H1 (cell line): ENCODE data around the gene ADARB2. TPM values are rescaled to one million over a fixed set of nuclear protein-coding genes. Genes with fewer than 3 reads are reported as not detected.

Experiments
- CTCF ChIA-PET: fragments of 300-600 bp; sonication (Branson Sonifier 250); formaldehyde crosslinking; loops from one replicate; lab custom pipeline; 2021; ENCODE audit not compliant: partially characterized antibody; lab: Charles Lee
- POLR2A ChIA-PET: fragments of 300-600 bp; sonication (Branson Sonifier 250); formaldehyde crosslinking; loops from one replicate; lab custom pipeline; 2021; ENCODE audit warnings: inconsistent platforms; ENCODE audit not compliant: partially characterized antibody; lab: Charles Lee
- DNase-seq, 2 experiments: peaks; one replicate each; pipeline versions ENCODE4 v3.0.0 to v3.0.0-alpha.2; 2010 to 2022; ENCODE audit warnings: low spot score in 2 of 2, low read depth in 1 of 2, mixed read lengths in 1 of 2
- FAIRE-seq: peaks from 2 replicates; lab custom pipeline; 2011; peaks lifted over from hg19 to GRCh38; lab: Jason Lieb, UNC
- H2AFZ ChIP-seq: 2 replicates; pipeline ENCODE4 v1.8.1; 2012; ENCODE audit warnings: low read length, inconsistent platforms
- H2AK5ac ChIP-seq: 2 replicates; pipeline ENCODE4 v1.6.1; 2013; ENCODE audit warnings: low read depth, low read length
- H2BK120ac ChIP-seq: replicated peaks from 2 replicates; pipeline ENCODE3; 2013; ENCODE audit warnings: low read depth, low read length, inconsistent platforms
- H2BK12ac ChIP-seq: 2 replicates; pipeline ENCODE4 v1.6.1; 2013; ENCODE audit warnings: low read depth, low read length
- H2BK15ac ChIP-seq: 2 replicates; pipeline ENCODE4 v1.6.1; 2013; ENCODE audit warnings: low read length
- H2BK20ac ChIP-seq: 2 replicates; pipeline ENCODE4 v1.6.1; 2013; ENCODE audit warnings: low read length
- H2BK5ac ChIP-seq: 2 replicates; pipeline ENCODE4 v1.6.1; 2013; ENCODE audit warnings: low read depth, low read length
- H3K14ac ChIP-seq: 2 replicates; pipeline ENCODE4 v1.6.1; 2013; ENCODE audit warnings: inconsistent platforms; ENCODE audit not compliant: insufficient read length
- H3K18ac ChIP-seq: 2 replicates; pipeline ENCODE4 v1.6.1; 2013; ENCODE audit warnings: low read length; ENCODE audit errors: extremely low read depth
- H3K23ac ChIP-seq: 2 replicates; pipeline ENCODE4 v1.6.1; 2013; ENCODE audit warnings: inconsistent platforms; ENCODE audit not compliant: insufficient read length
- H3K23me2 ChIP-seq: 2 replicates; pipeline ENCODE4 v1.6.1; 2013; ENCODE audit warnings: low read depth, low read length
- H3K27ac ChIP-seq: 2 replicates; pipeline ENCODE4 v1.6.1; 2011; ENCODE audit warnings: low read depth, low read length, inconsistent platforms
- H3K27me3 ChIP-seq, 4 experiments: replicated peaks in 1 of 4; 1 replicate in 1 of 4; 2 replicates in 3 of 4; pipeline versions ENCODE4 v1.6.1 to v1.8.1; 2011 to 2013; ENCODE audit warnings: low read length in 3 of 4, mild to moderate bottlenecking in 3 of 4, inconsistent platforms in 2 of 4, mixed read lengths in 2 of 4, moderate library complexity in 1 of 4; ENCODE audit not compliant: control insufficient read depth in 3 of 4, insufficient read depth in 3 of 4; ENCODE audit errors: extremely low read depth in 1 of 4
- H3K36me3 ChIP-seq, 4 experiments: 2 replicates each; pipeline versions ENCODE4 v1.6.1 to v1.8.1; 2011 to 2013; ENCODE audit warnings: mild to moderate bottlenecking in 4 of 4, low read length in 3 of 4, moderate library complexity in 2 of 4, control low read depth in 1 of 4, inconsistent platforms in 1 of 4; ENCODE audit not compliant: insufficient read depth in 4 of 4, control insufficient read depth in 2 of 4
- H3K4ac ChIP-seq: replicated peaks from 2 replicates; pipeline ENCODE3; 2013; ENCODE audit warnings: low read length, low read depth, mixed read lengths, inconsistent platforms; ENCODE audit not compliant: insufficient read length
- H3K4me1 ChIP-seq, 4 experiments: replicated peaks in 1 of 4; 1 replicate in 1 of 4; 2 replicates in 3 of 4; pipeline versions ENCODE4 v1.6.1 to v1.8.1; 2011 to 2013; ENCODE audit warnings: low read length in 3 of 4, inconsistent platforms in 2 of 4, mixed read lengths in 1 of 4; ENCODE audit not compliant: insufficient read depth in 4 of 4, control insufficient read depth in 3 of 4
- H3K4me2 ChIP-seq, 2 experiments: 2 replicates each; pipeline versions ENCODE4 v1.6.1 to v1.8.1; 2011 to 2013; ENCODE audit warnings: low read depth in 2 of 2, low read length in 2 of 2, control low read depth in 1 of 2, inconsistent platforms in 1 of 2, mild to moderate bottlenecking in 1 of 2; ENCODE audit not compliant: insufficient read depth in 1 of 2
- H3K4me3 ChIP-seq, 4 experiments: fragments of 200-600, 300-600 bp in 1 of 4; sonication (generic), shearing (Covaris generic), sonication (Bioruptor Twin) in 1 of 4; 2 replicates each; pipeline versions ENCODE4 v1.5.1 to v1.8.1; 2011 to 2016; ENCODE audit warnings: low read length in 4 of 4, low read depth in 3 of 4, control low read depth in 2 of 4, inconsistent platforms in 2 of 4, mild to moderate bottlenecking in 2 of 4, mixed read lengths in 1 of 4, moderate library complexity in 1 of 4; ENCODE audit not compliant: insufficient read depth in 2 of 4; ENCODE audit errors: extremely low read depth in 1 of 4
- H3K56ac ChIP-seq: replicated peaks from 2 replicates; pipeline ENCODE3; 2013; ENCODE audit warnings: low read depth, mild to moderate bottlenecking, mixed read lengths, low read length, inconsistent platforms; ENCODE audit not compliant: insufficient read length
- H3K79me1 ChIP-seq: 2 replicates; pipeline ENCODE4 v1.6.1; 2013; ENCODE audit warnings: low read depth, low read length, control low read depth
- H3K79me2 ChIP-seq, 2 experiments: 2 replicates each; pipeline versions ENCODE4 v1.6.1 to v1.8.1; 2012 to 2013; ENCODE audit warnings: low read length in 2 of 2, mild to moderate bottlenecking in 2 of 2, inconsistent platforms in 1 of 2; ENCODE audit not compliant: insufficient read depth in 2 of 2, control insufficient read depth in 1 of 2
- H3K9ac ChIP-seq, 4 experiments: replicated peaks in 1 of 4; 1 replicate in 1 of 4; 2 replicates in 3 of 4; pipeline versions ENCODE4 v1.6.1 to v1.8.1; 2011 to 2013; ENCODE audit warnings: low read depth in 3 of 4, low read length in 3 of 4, control low read depth in 2 of 4, mild to moderate bottlenecking in 2 of 4, moderate library complexity in 2 of 4, inconsistent platforms in 1 of 4; ENCODE audit errors: extremely low read depth in 1 of 4
- H3K9me3 ChIP-seq, 2 experiments: 2 replicates each; pipeline versions ENCODE4 v1.6.1 to v1.8.1; 2012 to 2013; ENCODE audit warnings: mild to moderate bottlenecking in 2 of 2, moderate library complexity in 2 of 2, control low read depth in 1 of 2, inconsistent platforms in 1 of 2, low read depth in 1 of 2, low read length in 1 of 2, mixed read lengths in 1 of 2; ENCODE audit not compliant: insufficient read depth in 2 of 2
- H4K20me1 ChIP-seq, 2 experiments: replicated peaks in 1 of 2; 2 replicates each; pipeline versions ENCODE3 to v1.8.1; 2011 to 2013; ENCODE audit warnings: inconsistent platforms in 2 of 2, low read length in 2 of 2, mild to moderate bottlenecking in 1 of 2; ENCODE audit not compliant: insufficient read depth in 2 of 2, control insufficient read depth in 1 of 2
- H4K5ac ChIP-seq: 2 replicates; pipeline ENCODE4 v1.6.1; 2013; ENCODE audit warnings: low read length, low read depth, mixed read lengths, inconsistent platforms; ENCODE audit not compliant: insufficient read length
- H4K8ac ChIP-seq: 2 replicates; pipeline ENCODE4 v1.8.0; 2013; ENCODE audit warnings: mild to moderate bottlenecking, moderate library complexity, low read length, inconsistent platforms; ENCODE audit not compliant: insufficient read depth; ENCODE audit errors: extremely low read depth
- H4K91ac ChIP-seq: replicated peaks from 2 replicates; pipeline ENCODE3; 2013; ENCODE audit warnings: low read length, mixed read lengths, inconsistent platforms; ENCODE audit not compliant: insufficient read length
- BRCA1 ChIP-seq: IDR thresholded peaks from 2 replicates; pipeline ENCODE4 v1.6.1; 2012; ENCODE audit warnings: low read depth, low read length, improper control_type of control experiment
- E2F6 ChIP-seq: IDR thresholded peaks from 2 replicates; pipeline ENCODE4 v1.6.1; 2012; ENCODE audit warnings: inconsistent platforms
- GTF2F1 ChIP-seq: IDR thresholded peaks from 2 replicates; pipeline ENCODE4 v1.6.1; 2012; ENCODE audit warnings: low read depth, low read length, improper control_type of control experiment, borderline replicate concordance
- JUND ChIP-seq: IDR thresholded peaks from 2 replicates; pipeline ENCODE4 v1.6.1; 2011; ENCODE audit warnings: mild to moderate bottlenecking, improper control_type of control experiment, low read length
- RBBP5 ChIP-seq: IDR thresholded peaks from 2 replicates; pipeline ENCODE4 v1.7.1; 2012; ENCODE audit warnings: low read depth, mild to moderate bottlenecking, inconsistent platforms, low read length, moderate library complexity, borderline replicate concordance
- RNF2 ChIP-seq: fragments of 200-900, 300-1000 bp; sonication (generic); IDR thresholded peaks from 2 replicates; pipeline ENCODE4 v1.7.1; 2016; ENCODE audit warnings: borderline replicate concordance, low read depth, mild to moderate bottlenecking, antibody characterized with exemption, low read length; ENCODE audit not compliant: poor library complexity, severe bottlenecking; ENCODE audit errors: missing control alignments
- SP1 ChIP-seq: IDR thresholded peaks from 2 replicates; pipeline ENCODE4 v1.6.1; 2011; ENCODE audit warnings: low read depth, low read length
- TAF7 ChIP-seq: optimal IDR thresholded peaks from 2 replicates; pipeline ENCODE3; 2011; ENCODE audit warnings: low read depth, mild to moderate bottlenecking, inconsistent platforms, low read length, moderate library complexity, borderline replicate concordance
- WGBS, 2 experiments: shearing (Covaris generic) in 1 of 2; methylation state at CpG; one replicate each; pipeline versions ENCODE4 v1.1.6 to v1.1.7; 2013 to 2015; ENCODE audit warnings: low lambda C conversion rate in 2 of 2, mixed read lengths in 2 of 2, inconsistent platforms in 1 of 2, low coverage in 1 of 2, missing lambda C conversion rate in 1 of 2; ENCODE audit not compliant: insufficient replicate concordance in 2 of 2, insufficient coverage in 1 of 2, insufficient read length in 1 of 2; ENCODE audit errors: extremely low coverage in 1 of 2, missing lambda C conversion rate in 1 of 2; 5-methylcytosine and 5-hydroxymethylcytosine counted together
- polyA plus RNA-seq, 7 experiments: library from polyadenylated mRNA; depleted of rRNA in 3 of 7; stranded (reverse) in 5 of 7; unstranded in 2 of 7; fragments of >200 nt in 5 of 7; fragments of 200-250 nt in 2 of 7; gene quantifications; 1 replicate in 5 of 7; 2 replicates in 1 of 7; 4 replicates in 1 of 7; pipeline versions ENCODE4 v1.2.1 to v1.2.3, GENCODE V29; 2011 to 2013; ENCODE audit warnings: missing spikeins in 2 of 7, mixed read lengths in 2 of 7
- total RNA-seq: library from RNA; stranded (reverse); fragmentation: NEBNext Ultra II Directional; extraction: Animal tissue kit (Norgen Biotek cat#: 25700); gene quantifications from 2 replicates; pipeline ENCODE4 v1.2.1, GENCODE V29; 2021

Gene ADARB2
- total and polyA plus RNA-seq, 2 of the 8 experiments (the other 6 are each of a cell fraction or from before 2014, with no cell fraction given) = 2.2 to 2.8 TPM

GRCh38 chr10:1546431-1547110 is 190.8 kb downstream of the ADARB2 start:
- Histone ChIP-seq H3K36me3 (no peaks in the 10 kb centered on the region), H3K23ac (no peak overlapping the region), H3K4me1 (no peaks in the 10 kb centered on the region), H3K27me3 (peaks cover 0 to 2% (median 0%) of the 10 kb centered on the region in 4 experiments; a peak in 1 of 7 replicates), H3K79me1 (no peaks in the 10 kb centered on the region), H2BK20ac (no peak overlapping the region), H3K23me2 (no peaks in the 10 kb centered on the region), H2BK12ac (no peak overlapping the region), H3K27ac (no peak overlapping the region), H3K79me2 (no peaks in the 10 kb centered on the region), H3K18ac (no peak overlapping the region), H3K4me3 (no peak overlapping the region), H2BK5ac (no peak overlapping the region), H3K4ac (no peak overlapping the region), H2AK5ac (no peak overlapping the region), H3K4me2 (no peak overlapping the region), H3K9me3 (peaks cover 0 to 8% of the 10 kb centered on the region in 2 experiments; a peak in 2 of 4 replicates), H2BK120ac (no peak overlapping the region), H2AFZ (no peak overlapping the region)
- FAIRE-seq (no peak), DNase-seq (no peak)
- ChIA-PET CTCF (interaction anchor here (1.7 kb wide), 1 partner anchor 142 kb away, joined by 3 read pairs; no protein-coding TSS in a partner anchor), POLR2A (no interaction called here)
- WGBS, 2 experiments = 75% methylated on average over 19 of the region's 19 CpGs; no CpG with 5 or more reads in 1 of the 2 experiments
- TF ChIP-seq GTF2F1 (no peak), JUND (no peak), BRCA1 (no peak), RBBP5 (no peak), SP1 (no peak), TAF7 (no peak), E2F6 (no peak), RNF2 (no peak)
- TF ChIP-seq, all 59 proteins: peak for 0
- Histone ChIP-seq H2BK15ac (no peak overlapping the region), H3K56ac (no peak overlapping the region), H4K5ac (no peak overlapping the region), H3K14ac (no peak overlapping the region), H4K20me1 (no peaks in the 10 kb centered on the region), H4K8ac (no peak overlapping the region), H3K9ac (no peak overlapping the region), H4K91ac (no peak overlapping the region)
